Muscle layer of colon (tissue), 2 donors: ENCODE results near the gene ERBB2.
"Not testable (repeated sequence)": the region's sequence is repeated elsewhere in the genome, so short reads cannot be mapped to it uniquely, and the experiment has no call there.

Experiments used
- H3K27ac ChIP-seq: one replicate; pipeline ENCODE4 v1.7.0; 2013; ENCODE audit warnings: low read depth, mild to moderate bottlenecking, low read length, moderate library complexity
- H3K27me3 ChIP-seq, 2 donors: one replicate each; pipeline ENCODE4 v1.7.0; 2013; ENCODE audit warnings: low read length in 2 of 2, mild to moderate bottlenecking in 2 of 2; ENCODE audit not compliant: insufficient read depth in 2 of 2, control insufficient read depth in 1 of 2
- H3K36me3 ChIP-seq: one replicate; pipeline ENCODE4 v1.7.0; 2013; ENCODE audit warnings: mild to moderate bottlenecking, low read length; ENCODE audit not compliant: insufficient read depth
- H3K4me1 ChIP-seq: one replicate; pipeline ENCODE4 v1.7.0; 2013; ENCODE audit warnings: mild to moderate bottlenecking, low read length; ENCODE audit not compliant: insufficient read depth
- H3K4me3 ChIP-seq, 2 donors: one replicate each; pipeline ENCODE4 v1.7.0; 2013; ENCODE audit warnings: low read length in 2 of 2, low read depth in 1 of 2, mild to moderate bottlenecking in 1 of 2, moderate library complexity in 1 of 2
- H3K9ac ChIP-seq: one replicate; pipeline ENCODE4 v1.7.0; 2013; ENCODE audit warnings: low read length
- H3K9me3 ChIP-seq: one replicate; pipeline ENCODE4 v1.7.0; 2013; ENCODE audit warnings: mild to moderate bottlenecking, low read length
- donor health status: abdominal sarcoma.
- donor health status: Adenocarcinoma of cecum.

The ERBB2 gene

GRCh38 chr17:39725923-39726322 lies 26.1 kb downstream of the ERBB2 start:
- not testable (repeated sequence) for H3K4me3 ChIP-seq, H3K4me1 ChIP-seq, H3K27me3 ChIP-seq, H3K27ac ChIP-seq, H3K9me3 ChIP-seq, H3K9ac ChIP-seq
- H3K36me3 ChIP-seq: peaks cover 48% of the 10 kb centered on the region

DNA sequence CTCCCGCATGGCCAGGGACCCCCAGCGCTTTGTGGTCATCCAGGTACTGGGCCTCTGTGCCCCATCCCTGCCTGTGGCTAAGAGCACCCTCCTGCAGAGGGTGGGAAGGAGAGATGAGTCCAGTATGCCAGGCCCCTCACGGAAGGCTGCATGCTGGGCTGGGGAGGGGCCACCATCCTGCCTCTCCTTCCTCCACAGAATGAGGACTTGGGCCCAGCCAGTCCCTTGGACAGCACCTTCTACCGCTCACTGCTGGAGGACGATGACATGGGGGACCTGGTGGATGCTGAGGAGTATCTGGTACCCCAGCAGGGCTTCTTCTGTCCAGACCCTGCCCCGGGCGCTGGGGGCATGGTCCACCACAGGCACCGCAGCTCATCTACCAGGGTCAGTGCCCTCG lies 26.8 kb downstream of the ERBB2 start:
- Histone ChIP-seq H3K27ac (no peak overlapping the region), H3K36me3 (peaks cover 48% of the 10 kb centered on the region), H3K9ac (no peak overlapping the region), H3K4me1 (peaks cover 7% of the 10 kb centered on the region), H3K4me3 (no peak overlapping the region), H3K9me3 (no peaks in the 10 kb centered on the region), H3K27me3 (no peaks in the 10 kb centered on the region)

GRCh38 chr17:39727556-39727955 lies 27.7 kb downstream of the ERBB2 start:
- Histone ChIP-seq H3K27ac (no peak overlapping the region), H3K9ac (no peak overlapping the region), H3K27me3 (no peaks in the 10 kb centered on the region), H3K9me3 (no peaks in the 10 kb centered on the region), H3K4me3 (no peak overlapping the region), H3K36me3 (peaks cover 48% of the 10 kb centered on the region), H3K4me1 (peaks cover 7% of the 10 kb centered on the region)

DNA sequence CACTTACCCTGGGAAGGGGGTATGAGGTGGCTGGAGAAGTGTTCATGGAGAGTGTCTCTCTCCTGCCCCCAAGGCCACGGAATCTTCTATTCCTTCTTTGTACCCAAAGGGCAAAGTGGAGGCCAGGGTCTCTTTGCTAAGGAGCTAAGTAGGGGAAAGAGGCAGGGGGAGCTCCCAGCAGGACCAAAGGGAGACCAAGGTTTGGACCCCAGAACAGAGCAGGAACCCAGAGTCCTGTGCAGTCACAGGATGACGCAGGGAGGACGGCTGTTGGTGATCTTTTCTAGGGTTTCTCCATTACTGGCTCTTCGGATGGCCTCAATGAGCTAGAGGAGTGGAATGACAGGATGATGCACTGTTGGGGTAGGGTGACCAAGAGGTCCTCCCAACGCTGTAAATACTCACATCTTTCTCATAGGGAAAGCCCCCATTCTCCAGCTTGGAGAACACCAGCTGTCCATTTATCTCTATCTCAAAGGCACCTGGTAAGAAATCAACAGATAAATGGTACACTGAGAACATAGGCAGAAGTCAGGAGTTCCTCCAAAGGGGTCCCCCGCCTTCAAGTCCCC lies 29.5 kb downstream of the ERBB2 start:
- Histone ChIP-seq H3K27ac (peak overlapping the region; percentile 54), H3K4me3 (peak overlapping the region; percentile 57 to 96), H3K36me3 (peaks cover 44% of the 10 kb centered on the region), H3K9ac (peak overlapping the region; percentile 93), H3K4me1 (peaks cover 7% of the 10 kb centered on the region), H3K27me3 (no peaks in the 10 kb centered on the region), H3K9me3 (no peaks in the 10 kb centered on the region)

DNA sequence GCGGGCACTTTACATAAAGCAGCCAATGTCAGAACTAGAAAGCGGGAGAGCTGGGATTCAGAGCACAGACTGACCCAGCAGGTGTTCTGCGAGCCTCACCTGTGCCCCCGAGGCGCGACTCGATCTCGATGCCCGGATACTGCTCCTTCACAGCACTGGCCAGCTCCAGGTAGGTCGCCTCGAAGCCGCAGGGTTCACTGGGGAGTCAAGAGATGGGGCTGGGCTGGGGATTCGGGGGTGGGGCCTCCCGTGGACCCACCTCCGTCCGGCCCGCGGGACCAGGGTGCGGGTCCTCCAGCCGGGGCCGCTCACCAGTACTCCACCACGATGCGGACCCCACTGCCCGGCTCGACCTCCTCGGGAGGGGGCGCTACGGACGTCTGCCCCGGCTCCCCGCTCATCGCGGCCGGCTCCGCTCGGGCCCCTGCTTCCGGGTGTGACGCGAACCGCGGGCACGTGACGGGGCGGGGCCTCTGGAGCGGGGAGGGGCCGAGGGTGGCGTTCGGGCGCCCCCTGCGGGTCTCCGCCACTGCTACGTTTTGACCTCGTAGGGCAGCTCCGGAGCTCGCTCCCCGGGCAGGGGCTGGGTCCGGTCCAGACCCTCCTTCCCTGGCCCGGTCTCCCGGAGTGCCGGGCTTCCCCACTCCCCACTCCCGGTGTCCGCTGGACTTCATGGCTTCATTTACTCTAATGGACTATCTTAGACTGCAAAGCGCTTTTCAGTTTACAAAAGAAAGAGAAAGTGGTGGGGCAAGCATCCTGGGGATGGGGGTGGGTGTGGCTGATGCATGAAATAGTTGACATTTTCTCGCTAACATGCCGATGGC lies 30.4 kb downstream of the ERBB2 start, which contains the start of gene MIEN1:
Gene MIEN1, minus strand, starts transcription at position 438 of the 827 bp plus-strand sequence. Its CDS starts 37 bp downstream, at position 401.
- Histone ChIP-seq H3K27me3 (no peaks in the 10 kb centered on the region), H3K4me3 (peak within 1 kb of the TSS; percentile 57 to 96)

DNA sequence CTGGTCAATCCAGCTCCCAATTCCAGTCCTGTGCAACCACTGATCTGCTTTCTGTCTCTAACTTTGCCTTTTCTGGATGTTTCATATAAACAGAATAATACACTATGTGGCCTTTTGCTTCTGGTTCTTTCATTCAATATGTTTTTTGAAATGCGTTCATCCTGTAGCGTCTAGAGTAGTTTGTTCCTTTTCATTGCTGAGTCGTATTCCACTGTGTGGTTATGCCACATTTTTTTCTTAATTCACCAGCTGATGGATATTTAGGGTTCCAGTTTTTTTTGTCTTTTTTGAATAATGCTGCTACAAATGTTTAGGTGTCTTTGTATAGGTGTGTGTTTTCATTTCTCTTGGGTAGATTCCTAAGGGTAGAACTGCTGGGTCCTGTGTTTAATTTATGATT lies 32.7 kb downstream of the ERBB2 start:
- Histone ChIP-seq H3K27me3 (peaks cover 0 to 19% of the 10 kb centered on the region in 2 donors), H3K9ac (no peak overlapping the region), H3K9me3 (no peaks in the 10 kb centered on the region), H3K36me3 (peaks cover 16% of the 10 kb centered on the region), H3K4me1 (peaks cover 7% of the 10 kb centered on the region), H3K4me3 (no peak overlapping the region), H3K27ac (no peak overlapping the region)

More for the DNA sequence above, 30.4 kb downstream of the ERBB2 start, which contains the start of gene MIEN1:
- peak within 1 kb of the TSS; percentile 93 for H3K9ac ChIP-seq
- H3K36me3 ChIP-seq: peaks cover 34% of the 10 kb centered on the region
- H3K27ac ChIP-seq: peak within 1 kb of the TSS; percentile 54
- H3K4me1 ChIP-seq: peaks cover 7% of the 10 kb centered on the region
- no peaks in the 10 kb centered on the region for H3K9me3 ChIP-seq

DNA sequence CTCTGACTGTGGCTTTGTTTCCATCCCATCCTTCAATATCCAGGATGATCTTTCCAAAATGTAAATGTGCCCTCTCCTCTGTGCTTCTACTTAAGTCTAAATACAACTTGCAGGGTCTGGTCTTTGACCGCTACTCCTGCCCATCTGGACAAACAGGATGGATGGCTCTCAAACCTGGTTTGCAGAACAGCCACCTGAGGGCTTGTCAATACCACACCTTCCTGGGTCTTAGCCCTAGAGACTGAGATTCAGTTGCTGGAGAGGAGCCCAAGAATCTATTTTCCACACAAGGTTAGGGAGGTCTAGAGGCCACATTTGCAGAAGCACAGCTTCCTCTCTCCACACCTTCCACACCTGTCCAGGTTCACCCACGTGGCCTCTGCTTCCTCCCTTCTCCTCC lies 36.0 kb downstream of the ERBB2 start:
- Histone ChIP-seq H3K4me1 (peaks cover 9% of the 10 kb centered on the region), H3K9me3 (no peaks in the 10 kb centered on the region), H3K4me3 (no peak overlapping the region), H3K27me3 (peaks cover 18 to 51% of the 10 kb centered on the region in 2 donors), H3K9ac (no peak overlapping the region), H3K36me3 (no peaks in the 10 kb centered on the region), H3K27ac (no peak overlapping the region)

DNA sequence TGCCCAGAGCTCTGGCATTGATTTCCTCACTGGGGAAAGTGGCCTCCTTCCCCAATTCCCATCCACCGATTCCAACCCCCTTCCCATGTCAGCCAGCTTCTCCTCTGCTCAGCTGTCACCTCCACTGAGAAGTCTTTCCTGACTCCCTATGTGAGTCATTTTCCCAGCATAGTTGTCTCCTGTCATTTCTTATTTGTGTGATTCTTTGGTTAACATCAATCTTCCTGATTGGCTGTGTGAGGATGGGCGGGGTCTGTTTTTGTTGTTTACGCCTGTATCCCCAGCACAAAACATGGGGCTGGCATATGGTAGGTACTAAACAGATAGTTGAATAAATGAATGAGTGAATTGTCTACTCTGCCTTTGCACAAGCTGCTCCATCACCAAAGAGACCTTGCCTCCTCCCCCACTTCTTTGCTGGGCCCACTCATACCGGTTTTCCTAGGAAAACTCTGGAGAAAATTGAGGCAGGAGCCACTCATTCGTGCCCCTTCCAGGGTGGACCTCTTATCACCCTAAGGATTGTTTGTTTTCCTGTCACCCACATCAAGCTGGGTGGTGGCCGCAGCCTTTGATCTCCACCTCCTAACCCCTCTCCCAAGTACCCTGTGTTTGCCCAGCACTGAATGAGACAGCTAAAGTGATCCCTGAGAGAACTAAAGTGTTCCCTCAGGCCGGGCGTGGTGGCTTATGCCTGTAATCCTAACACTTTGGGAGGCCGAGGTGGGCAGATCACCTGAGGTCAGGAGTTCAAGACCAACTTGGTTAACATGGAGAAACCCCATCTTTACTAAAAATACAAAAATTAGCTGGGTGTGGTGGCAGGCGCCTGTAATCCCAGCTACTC lies 36.7 kb downstream of the ERBB2 start:
- H3K27me3 ChIP-seq: peaks cover 24 to 57% of the 10 kb centered on the region in 2 donors
- no peaks in the 10 kb centered on the region for H3K36me3 ChIP-seq
- no peak overlapping the region for H3K9ac ChIP-seq
- no peak overlapping the region for H3K4me3 ChIP-seq
- no peaks in the 10 kb centered on the region for H3K9me3 ChIP-seq
- H3K4me1 ChIP-seq: peaks cover 9% of the 10 kb centered on the region
- H3K27ac ChIP-seq: no peak overlapping the region

DNA sequence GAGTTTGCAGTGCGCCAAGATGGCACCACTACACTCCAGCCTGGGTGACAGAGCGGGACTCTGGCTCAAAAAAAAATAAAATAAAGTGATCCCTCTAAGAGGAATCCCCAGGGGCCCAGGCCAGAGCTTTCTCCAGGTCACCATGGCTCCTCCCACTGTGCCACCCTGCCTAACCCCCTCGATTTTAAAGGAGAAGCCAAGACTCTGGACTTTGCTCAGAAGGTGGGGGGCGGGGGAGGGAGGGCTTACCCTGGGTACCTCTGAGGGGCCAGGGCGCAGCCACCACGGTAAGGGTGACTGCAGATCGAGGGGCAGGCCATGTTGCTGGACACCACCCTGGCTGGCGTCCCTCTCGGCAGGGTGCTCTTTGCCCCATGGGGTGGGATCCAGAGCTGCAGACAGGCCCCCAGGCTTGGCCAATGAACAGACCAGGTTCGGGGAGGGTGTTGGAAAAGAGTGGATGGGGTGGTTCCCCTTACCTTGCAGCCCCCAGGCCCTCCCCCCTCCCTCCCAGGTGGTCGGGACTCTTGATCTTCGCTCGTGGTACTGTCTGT lies 37.4 kb downstream of the ERBB2 start:
- H3K4me3 ChIP-seq: no peak overlapping the region
- H3K27me3 ChIP-seq: peaks cover 24 to 65% of the 10 kb centered on the region in 2 donors
- H3K4me1 ChIP-seq: peaks cover 9% of the 10 kb centered on the region
- no peaks in the 10 kb centered on the region for H3K9me3 ChIP-seq
- no peaks in the 10 kb centered on the region for H3K36me3 ChIP-seq
- H3K9ac ChIP-seq: no peak overlapping the region
- H3K27ac ChIP-seq: no peak overlapping the region

DNA sequence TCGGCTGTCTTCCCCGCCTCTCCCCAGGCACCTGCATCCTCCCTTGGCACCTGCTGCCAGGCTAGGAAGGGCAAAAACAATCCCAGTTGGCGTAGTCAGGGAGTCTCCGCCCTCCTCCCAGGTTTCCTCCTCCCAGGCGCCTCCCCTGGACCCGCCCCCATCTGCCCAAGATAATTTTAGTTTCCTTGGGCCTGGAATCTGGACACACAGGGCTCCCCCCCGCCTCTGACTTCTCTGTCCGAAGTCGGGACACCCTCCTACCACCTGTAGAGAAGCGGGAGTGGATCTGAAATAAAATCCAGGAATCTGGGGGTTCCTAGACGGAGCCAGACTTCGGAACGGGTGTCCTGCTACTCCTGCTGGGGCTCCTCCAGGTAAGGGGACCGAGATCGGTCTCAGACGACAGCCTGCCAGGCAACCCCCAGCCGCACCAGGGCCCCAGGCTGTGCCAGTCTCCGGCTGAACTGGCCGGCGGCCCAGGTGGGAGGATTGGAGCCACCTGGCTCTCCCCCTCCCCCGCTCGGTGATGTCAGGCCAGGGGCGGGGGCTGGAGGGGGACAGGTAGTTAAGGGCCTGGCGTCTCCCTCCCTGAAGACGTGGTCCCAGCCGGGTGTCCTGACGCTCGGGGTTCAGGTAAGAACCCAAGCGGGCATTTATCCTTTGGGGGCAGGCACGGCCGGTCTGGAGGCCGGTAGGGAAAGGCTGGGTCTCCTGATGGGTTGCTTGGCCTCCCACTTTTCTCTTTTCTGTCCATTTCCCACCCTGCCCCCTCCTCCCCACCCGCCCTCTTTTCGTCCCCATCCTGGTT lies 38.1 kb downstream of the ERBB2 start, which contains the start of gene GRB7:
Gene GRB7, plus strand, starts transcription at position 179 of the 808 bp plus-strand sequence. CDS start 4,364 bp downstream, outside the sequence.
- peaks cover 9% of the 10 kb centered on the region for H3K4me1 ChIP-seq

More for the DNA sequence above, 38.1 kb downstream of the ERBB2 start, which contains the start of gene GRB7:
- Histone ChIP-seq H3K36me3 (no peaks in the 10 kb centered on the region), H3K4me3 (no peak within 1 kb of the TSS), H3K9me3 (no peaks in the 10 kb centered on the region), H3K9ac (no peak within 1 kb of the TSS), H3K27ac (no peak within 1 kb of the TSS), H3K27me3 (peaks cover 24 to 71% of the 10 kb centered on the region in 2 donors)
